ENCODE data around the gene MAP2K5. TPM values are rescaled to one million over a fixed set of nuclear protein-coding genes. Genes with fewer than 3 reads are reported as not detected.

Gene MAP2K5
- total RNA-seq, 1 experiment from 2014 or later: 13.6 TPM

GRCh38 chr15:67746022-67746421 lies 203.5 kb downstream of the MAP2K5 start (continued):
- no peak for TF ChIP-seq ZNF512 (CRISPR knock-in tag; IDR thresholded peaks at IDR 0.05; ENCODE audit: borderline replicate concordance)
- TF ChIP-seq ZBTB43 (CRISPR knock-in tag; IDR thresholded peaks at IDR 0.05): no peak
- TF ChIP-seq RORB (CRISPR knock-in tag; IDR thresholded peaks at IDR 0.05): no peak

GRCh38 chr15:67746450-67746849 lies 203.9 kb downstream of the MAP2K5 start:
- H3K27me3 Mint-ChIP-seq (ENCODE audit: low read depth): no peaks in the 10 kb centered on the region
- peak overlapping the region; percentile 18 for H3K4me3 Mint-ChIP-seq
- H3K4me1 Mint-ChIP-seq: peaks cover 54% of the 10 kb centered on the region
- no peak for DNase-seq (ENCODE audit: low spot score)
- POLR2A ChIA-PET: no interaction called here
- peak; percentile 77 for ATAC-seq
- TF ChIP-seq SOX15 (CRISPR knock-in tag; IDR thresholded peaks at IDR 0.05) (no peak), ZMAT4 (CRISPR knock-in tag; IDR thresholded peaks at IDR 0.05) (no peak), ZNF425 (CRISPR knock-in tag; conservative IDR thresholded peaks at IDR 0.05) (no peak), SP1 (CRISPR knock-in tag; conservative IDR thresholded peaks at IDR 0.05) (no peak), TEAD1 (CRISPR knock-in tag; IDR thresholded peaks at IDR 0.05) (no peak), EMX1 (CRISPR knock-in tag; IDR thresholded peaks at IDR 0.05) (no peak), TCF7 (CRISPR knock-in tag; IDR thresholded peaks at IDR 0.05; ENCODE audit: low read depth) (no peak), AFF4 (CRISPR knock-in tag; IDR thresholded peaks at IDR 0.05; ENCODE audit: borderline replicate concordance) (no peak), PRRX2 (CRISPR knock-in tag; IDR thresholded peaks at IDR 0.05) (no peak), ZNF121 (CRISPR knock-in tag; IDR thresholded peaks at IDR 0.05) (no peak), TP53 (CRISPR knock-in tag; IDR thresholded peaks at IDR 0.05) (no peak), CDX4 (CRISPR knock-in tag; IDR thresholded peaks at IDR 0.05; ENCODE audit: borderline replicate concordance) (no peak), E2F1 (CRISPR knock-in tag; IDR thresholded peaks at IDR 0.05) (no peak), CREM (CRISPR knock-in tag; IDR thresholded peaks at IDR 0.05) (no peak), ZNF317 (CRISPR knock-in tag; IDR thresholded peaks at IDR 0.05; ENCODE audit: borderline replicate concordance, low read depth) (no peak), ZNF512 (CRISPR knock-in tag; IDR thresholded peaks at IDR 0.05; ENCODE audit: borderline replicate concordance) (no peak), STAT6 (CRISPR knock-in tag; conservative IDR thresholded peaks at IDR 0.05; ENCODE audit: low read depth) (no peak)
- H3K36me3 Mint-ChIP-seq: no peaks in the 10 kb centered on the region
- peak overlapping the region; percentile 80 for H3K27ac Mint-ChIP-seq
- no peaks in the 10 kb centered on the region for H3K9me3 Mint-ChIP-seq
- CTCF ChIA-PET: interaction anchor here (1.6 kb wide), 1 partner anchor 86 kb away, joined by 5 read pairs; no protein-coding TSS in a partner anchor

All from WTC11 (cell line).